Amygdala (tissue), 56 donors: ENCODE data around the gene ATG13.

Experiments used
- DNase-seq, 56 donors: peaks; one replicate each; lab custom pipeline; 2025; lab: John Stamatoyannopoulos, UW

ATG13 gene

GRCh38 chr11:46603704-46604308, 13.5 kb upstream of the ATG13 start:
- DNase-seq: no peak

GRCh38 chr11:46604796-46605195, 12.6 kb upstream of the ATG13 start:
- no peak for DNase-seq

- no peak for DNase-seq
Observed at GRCh38 chr11:46607516-46607915, 9.8 kb upstream of the ATG13 start.

GRCh38 chr11:46609386-46609785, 8.0 kb upstream of the ATG13 start:
- no peak for DNase-seq

GRCh38 chr11:46611526-46612304, 5.6 kb upstream of the ATG13 start:
- no peak for DNase-seq

GRCh38 chr11:46612326-46612725, 5.0 kb upstream of the ATG13 start:
- DNase-seq: peak in 8 of 56 donors; percentile 6 to 46 (median 18)

GRCh38 chr11:46615756-46616155, 1.6 kb upstream of the ATG13 start:
- no peak for DNase-seq

GRCh38 chr11:46616551-46617133, 711 bp upstream of the ATG13 start:
- DNase-seq: no peak

- DNase-seq: peak in 1 of 56 donors; percentile 10
Observed at GRCh38 chr11:46617972-46618314, 590 bp downstream of the ATG13 start.

GRCh38 chr11:46618837-46619236, 1.5 kb downstream of the ATG13 start:
- DNase-seq: no peak

GRCh38 chr11:46625406-46625805, 8.1 kb downstream of the ATG13 start:
- no peak for DNase-seq

GRCh38 chr11:46628961-46629360, 11.6 kb downstream of the ATG13 start:
- DNase-seq: no peak

- DNase-seq: no peak
Observed at GRCh38 chr11:46630237-46630636, 12.9 kb downstream of the ATG13 start.

- DNase-seq: no peak
Observed at GRCh38 chr11:46631676-46632075, 14.3 kb downstream of the ATG13 start.

- DNase-seq: no peak
Observed at GRCh38 chr11:46632502-46632901, 15.1 kb downstream of the ATG13 start.

GRCh38 chr11:46633291-46634217, 16.2 kb downstream of the ATG13 start:
- DNase-seq: no peak

GRCh38 chr11:46635557-46636139, 18.3 kb downstream of the ATG13 start:
- DNase-seq: no peak

- peak in 16 of 56 donors; percentile 3 to 47 (median 24) for DNase-seq
Observed at GRCh38 chr11:46637546-46637945, 20.2 kb downstream of the ATG13 start.

- no peak for DNase-seq
Observed at GRCh38 chr11:46639197-46639839, 22.0 kb downstream of the ATG13 start.
